GM18909 (cell line): ENCODE data around the gene MARVELD2.
"Not testable (repeated sequence)": the region's sequence is repeated elsewhere in the genome, so short reads cannot be mapped to it uniquely, and the experiment has no call there.

Source experiments
- ATAC-seq: cut with Tn5 transposase; IDR thresholded peaks from one replicate; pipeline ENCODE4 v1.9.1; 2021; ENCODE audit warnings: mild to moderate bottlenecking; ENCODE audit not compliant: unreplicated experiment, poor library complexity

Gene MARVELD2

GRCh38 chr5:69444127-69444754, 29.3 kb downstream of the MARVELD2 start:
- no peak for ATAC-seq

- ATAC-seq = no peak
Observed at GRCh38 chr5:69449511-69449910, 34.6 kb downstream of the MARVELD2 start.

- no peak for ATAC-seq
Observed at GRCh38 chr5:69450116-69450515, 35.2 kb downstream of the MARVELD2 start.

- ATAC-seq = not testable (repeated sequence)
Observed at GRCh38 chr5:69450527-69450926, 35.6 kb downstream of the MARVELD2 start.

GRCh38 chr5:69451941-69452647, 37.2 kb downstream of the MARVELD2 start:
- ATAC-seq = no peak

GRCh38 chr5:69453487-69453886, 38.6 kb downstream of the MARVELD2 start:
- ATAC-seq = not testable (repeated sequence)

- ATAC-seq = no peak
Observed at GRCh38 chr5:69454460-69455249, 39.7 kb downstream of the MARVELD2 start.

- ATAC-seq = not testable (repeated sequence)
Observed at GRCh38 chr5:69455428-69455988, 40.6 kb downstream of the MARVELD2 start.

- no peak for ATAC-seq
Observed at GRCh38 chr5:69462170-69462569, 47.3 kb downstream of the MARVELD2 start.

- ATAC-seq = not testable (repeated sequence)
Observed at GRCh38 chr5:69466375-69466774, 51.5 kb downstream of the MARVELD2 start.

- peak; percentile 94 for ATAC-seq
Observed at GRCh38 chr5:69467442-69468225, 52.7 kb downstream of the MARVELD2 start.

- ATAC-seq = no peak
Observed at GRCh38 chr5:69468631-69469030, 53.7 kb downstream of the MARVELD2 start.

GRCh38 chr5:69471516-69471915, 56.6 kb downstream of the MARVELD2 start:
- not testable (repeated sequence) for ATAC-seq

- ATAC-seq = not testable (repeated sequence)
Observed at GRCh38 chr5:69472535-69473143, 57.7 kb downstream of the MARVELD2 start.

GRCh38 chr5:69477170-69477569, 62.3 kb downstream of the MARVELD2 start:
- no peak for ATAC-seq

- not testable (repeated sequence) for ATAC-seq
Observed at GRCh38 chr5:69478296-69478695, 63.4 kb downstream of the MARVELD2 start.

GRCh38 chr5:69484891-69485290, 70.0 kb downstream of the MARVELD2 start:
- ATAC-seq = no peak

- ATAC-seq = no peak
Observed at GRCh38 chr5:69485471-69485870, 70.6 kb downstream of the MARVELD2 start.

- no peak for ATAC-seq
Observed at GRCh38 chr5:69489246-69489645, 74.3 kb downstream of the MARVELD2 start.

GRCh38 chr5:69491027-69491426, 76.1 kb downstream of the MARVELD2 start:
- no peak for ATAC-seq
